Measurements from ENCODE around the gene PDZD2. TPM values are rescaled to one million over a fixed set of nuclear protein-coding genes. Genes with fewer than 3 reads are reported as not detected.
"Not testable (repeated sequence)": the region's sequence is repeated elsewhere in the genome, so short reads cannot be mapped to it uniquely, and the experiment has no call there.

PDZD2 gene
- total and polyA plus RNA-seq, 8 donors = under 0.01 to 61.3 (median 5.8) TPM

GRCh38 chr5:31966936-31967335 lies 328.0 kb downstream of the PDZD2 start:
- intact Hi-C loops (cut with DNase I; ENCODE audit: low total_unique reads) = no loop called here
- no peaks in the 10 kb centered on the region for H3K27me3 ChIP-seq
- no peak for TF ChIP-seq POLR2AphosphoS5 (IDR thresholded peaks at IDR 0.05)
- TF ChIP-seq EP300 (IDR thresholded peaks at IDR 0.05) = no peak
- no peak for TF ChIP-seq POLR2A (IDR thresholded peaks at IDR 0.05)
- no peak for TF ChIP-seq CTCF (IDR thresholded peaks at IDR 0.05)
- no peaks in the 10 kb centered on the region for H3K9me3 ChIP-seq
- no peak overlapping the region for H3K4me3 ChIP-seq
- no peak overlapping the region for H3K27ac ChIP-seq
- H3K36me3 ChIP-seq = no peaks in the 10 kb centered on the region
- 88 to 96% (median 95%) methylated on average over 5 of the region's 5 CpGs for WGBS, 5 donors
- H3K4me1 ChIP-seq = peaks cover 7 to 21% (median 19%) of the 10 kb centered on the region in 4 donors
- no peak for DNase-seq

- WGBS, 5 donors = 78 to 94% (median 90%) methylated on average over 3 of the region's 3 CpGs
- Histone ChIP-seq H3K27me3 (no peaks in the 10 kb centered on the region), H3K27ac (no peak overlapping the region), H3K4me3 (no peak overlapping the region), H3K4me1 (peaks cover 7 to 15% (median 14%) of the 10 kb centered on the region in 4 donors), H3K36me3 (no peaks in the 10 kb centered on the region), H3K9me3 (no peaks in the 10 kb centered on the region)
- TF ChIP-seq POLR2AphosphoS5 (IDR thresholded peaks at IDR 0.05) (no peak), CTCF (IDR thresholded peaks at IDR 0.05) (no peak), POLR2A (IDR thresholded peaks at IDR 0.05) (no peak), EP300 (IDR thresholded peaks at IDR 0.05) (no peak)
- intact Hi-C loops (cut with DNase I; ENCODE audit: low total_unique reads) = no loop called here
- DNase-seq = no peak
Measured at GRCh38 chr5:31967461-31967860, 328.5 kb downstream of the PDZD2 start.

- Histone ChIP-seq H3K4me1 (no peaks in the 10 kb centered on the region), H3K9me3 (no peaks in the 10 kb centered on the region), H3K36me3 (no peaks in the 10 kb centered on the region), H3K4me3 (no peak overlapping the region), H3K27me3 (no peaks in the 10 kb centered on the region), H3K27ac (no peak overlapping the region)
- DNase-seq = no peak
- intact Hi-C loops (cut with DNase I; ENCODE audit: low total_unique reads) = no loop called here
- TF ChIP-seq CTCF (IDR thresholded peaks at IDR 0.05) (no peak), EP300 (IDR thresholded peaks at IDR 0.05) (no peak), POLR2AphosphoS5 (IDR thresholded peaks at IDR 0.05) (no peak), POLR2A (IDR thresholded peaks at IDR 0.05) (no peak)
Measured at GRCh38 chr5:31972558-31972957, 333.6 kb downstream of the PDZD2 start.

GRCh38 chr5:31975189-31975612 lies 336.3 kb downstream of the PDZD2 start:
- H3K27me3 ChIP-seq; DNase-seq; intact Hi-C loops (cut with DNase I; ENCODE audit: low total_unique reads); H3K9me3 ChIP-seq; H3K27ac ChIP-seq; H3K36me3 ChIP-seq; H3K4me3 ChIP-seq; H3K4me1 ChIP-seq: not testable (repeated sequence)
- 92 to 94% (median 94%) methylated on average over 5 of the region's 5 CpGs for WGBS, 5 donors

GRCh38 chr5:31976169-31976568 lies 337.2 kb downstream of the PDZD2 start:
- Histone ChIP-seq H3K27me3 (no peaks in the 10 kb centered on the region), H3K36me3 (no peaks in the 10 kb centered on the region), H3K27ac (no peak overlapping the region), H3K4me1 (no peaks in the 10 kb centered on the region), H3K4me3 (no peak overlapping the region), H3K9me3 (no peaks in the 10 kb centered on the region)
- WGBS, 5 donors = 96 to 100% (median 97%) methylated on average over 1 of the region's 1 CpG
- DNase-seq = no peak
- TF ChIP-seq EP300 (IDR thresholded peaks at IDR 0.05) (no peak), CTCF (IDR thresholded peaks at IDR 0.05) (no peak), POLR2A (IDR thresholded peaks at IDR 0.05) (no peak), POLR2AphosphoS5 (IDR thresholded peaks at IDR 0.05) (no peak)
- intact Hi-C loops (cut with DNase I; ENCODE audit: low total_unique reads) = no loop called here

All from stomach (tissue), 9 donors.